Panc1 (cell line): Measurements from ENCODE around the gene RBMS1. TPM values are rescaled to one million over a fixed set of nuclear protein-coding genes. Genes with fewer than 3 reads are reported as not detected.

ENCODE experiments used
- ATAC-seq: fragments of 200-7000 bp; cut with Tn5 transposase; 2 replicates; pipeline ENCODE4 v1.9.1; 2020; ENCODE audit warnings: mild to moderate bottlenecking, moderate library complexity
- BruUV-seq: library from RNA; stranded (reverse); fragments of 400-500 nt; replicated peaks from 2 replicates; lab custom pipeline; 2021; lab: Mats Ljungman, UMichigan
- CTCF ChIA-PET: fragments of 300-600 bp; sonication (Branson Sonifier 250); formaldehyde crosslinking; loops from one replicate; lab custom pipeline; 2022; ENCODE audit warnings: antibody characterized with exemption; lab: Charles Lee
- POLR2A ChIA-PET: fragments of 300-600 bp; sonication (Branson Sonifier 250); formaldehyde crosslinking; loops from one replicate; lab custom pipeline; 2022; ENCODE audit warnings: antibody characterized with exemption; lab: Charles Lee
- DNase-seq: peaks from one replicate; pipeline ENCODE4 v3.0.0-alpha.2; 2010; ENCODE audit warnings: low read depth, low spot score
- H3K27ac ChIP-seq: 2 replicates; pipeline ENCODE4 v1.5.1; 2011; ENCODE audit warnings: mild to moderate bottlenecking, low read length, inconsistent platforms
- H3K27me3 ChIP-seq: fragments of 200-500 bp; sonication (Bioruptor generic); 2 replicates; pipeline ENCODE4 v1.6.0; 2014; ENCODE audit warnings: low read length, inconsistent platforms; ENCODE audit not compliant: control insufficient read depth, insufficient read depth
- H3K36me3 ChIP-seq: fragments of 200-500 bp; sonication (Bioruptor generic); 2 replicates; pipeline ENCODE4 v1.5.1; 2014; ENCODE audit warnings: inconsistent platforms, mild to moderate bottlenecking, low read length, moderate library complexity; ENCODE audit not compliant: control insufficient read depth, insufficient read depth
- H3K4me1 ChIP-seq: 2 replicates; pipeline ENCODE4 v1.5.1; 2011; ENCODE audit warnings: inconsistent platforms, mild to moderate bottlenecking, low read length, moderate library complexity; ENCODE audit not compliant: control insufficient read depth, insufficient read depth
- H3K4me3 ChIP-seq, 2 experiments: 2 replicates each; pipeline ENCODE4 v1.5.1; 2011 to 2012; ENCODE audit warnings: low read depth in 2 of 2, low read length in 2 of 2, mild to moderate bottlenecking in 2 of 2, inconsistent platforms in 1 of 2, moderate library complexity in 1 of 2
- H3K9me3 ChIP-seq: fragments of 200-500 bp; sonication (Bioruptor generic); 2 replicates; pipeline ENCODE4 v1.5.1; 2014; ENCODE audit warnings: low read depth, mild to moderate bottlenecking, inconsistent platforms, low read length, moderate library complexity; ENCODE audit not compliant: control insufficient read depth, insufficient read depth
- CTCF ChIP-seq: fragments of 450-650 bp; IDR thresholded peaks from 2 replicates; pipeline ENCODE4 v1.5.1; 2017; ENCODE audit warnings: mild to moderate bottlenecking
- POLR2AphosphoS5 ChIP-seq: IDR thresholded peaks from 2 replicates; pipeline ENCODE4 v1.6.1; 2012; ENCODE audit warnings: mild to moderate bottlenecking, low read depth, low read length, moderate library complexity
- REST ChIP-seq, 2 experiments: IDR thresholded peaks; 2 replicates each; pipeline ENCODE4 v1.6.1; 2011 to 2012; ENCODE audit warnings: low read depth in 2 of 2, control low read depth in 1 of 2, low read length in 1 of 2, mild to moderate bottlenecking in 1 of 2, moderate library complexity in 1 of 2; ENCODE audit not compliant: insufficient read depth in 1 of 2
- SIN3A ChIP-seq: IDR thresholded peaks from 2 replicates; pipeline ENCODE4 v1.6.1; 2012; ENCODE audit warnings: low read depth, mild to moderate bottlenecking, low read length, moderate library complexity, borderline replicate concordance; ENCODE audit not compliant: insufficient read depth
- TCF7L2 ChIP-seq: IDR thresholded peaks from 2 replicates; pipeline ENCODE4 v1.6.1; 2011; ENCODE audit warnings: mild to moderate bottlenecking, low read depth, low read length, inconsistent platforms
- in situ Hi-C: cut with HindIII; loops from 2 replicates; pipeline ENCODE4 v1.10.0; 2016; ENCODE audit warnings: low sequenced_read_pairs, low pct_unique_long_range_greater_than_20kb
- intact Hi-C: fragments of 100-400 bp; cut with micrococcal nuclease; formaldehyde crosslinking; loops from one replicate; pipeline ENCODE4 v1.10.0; 2022; ENCODE audit not compliant: unreplicated experiment
- total RNA-seq: library from RNA; stranded (reverse); gene quantifications from one replicate; pipeline ENCODE4 v1.2.1, GENCODE V29; 2021; ENCODE audit not compliant: unreplicated experiment

Gene RBMS1
- total RNA-seq, 1 experiment from 2014 or later = 67.0 TPM

GRCh38 chr2:160290598-160290997, 203.0 kb downstream of the RBMS1 start:
- H3K9me3 ChIP-seq = no peaks in the 10 kb centered on the region
- H3K4me3 ChIP-seq = no peak overlapping the region
- ChIA-PET POLR2A (no interaction called here), CTCF (interaction anchor here (0.6 kb wide), 1 partner anchor 114 kb away, joined by 3 read pairs; no protein-coding TSS in a partner anchor)
- no peak overlapping the region; the same call in 1 of the 2 replicates for H3K27ac ChIP-seq
- ATAC-seq (no peak), DNase-seq (no peak)
- TF ChIP-seq TCF7L2 (no peak), CTCF (no peak), SIN3A (no peak), POLR2AphosphoS5 (no peak), REST (IDR thresholded peaks at IDR 0.05; ENCODE audit: insufficient read depth in 1 of 2, low read depth in 2 of 2, low read length in 1 of 2) (no peak)
- intact Hi-C loops (no loop called here), in situ Hi-C loops (no loop called here)
- no peaks in the 10 kb centered on the region for H3K36me3 ChIP-seq
- H3K27me3 ChIP-seq = no peaks in the 10 kb centered on the region
- no TSS peak for BruUV-seq
- H3K4me1 ChIP-seq = no peaks in the 10 kb centered on the region

GRCh38 chr2:160289831-160290230, 203.8 kb downstream of the RBMS1 start:
- CTCF ChIA-PET = interaction anchor here (0.6 kb wide), 1 partner anchor 115 kb away, joined by 3 read pairs; no protein-coding TSS in a partner anchor
- TF ChIP-seq REST (IDR thresholded peaks at IDR 0.05; ENCODE audit: insufficient read depth in 1 of 2, low read depth in 2 of 2, low read length in 1 of 2) (no peak), CTCF (no peak), SIN3A (no peak), TCF7L2 (no peak), POLR2AphosphoS5 (no peak)

More at GRCh38 chr2:160289831-160290230, 203.8 kb downstream of the RBMS1 start:
- H3K4me3 ChIP-seq = no peak overlapping the region
- H3K4me1 ChIP-seq = no peaks in the 10 kb centered on the region
- no peak overlapping the region for H3K27ac ChIP-seq
- no peaks in the 10 kb centered on the region for H3K36me3 ChIP-seq
- in situ Hi-C loops (no loop called here), intact Hi-C loops (no loop called here)
- no TSS peak for BruUV-seq
- ATAC-seq = no peak
- POLR2A ChIA-PET = no interaction called here
- DNase-seq = no peak
- H3K27me3 ChIP-seq = no peaks in the 10 kb centered on the region
- no peaks in the 10 kb centered on the region for H3K9me3 ChIP-seq
